ENCODE measurements around the gene SCD5.

Gene SCD5

DNA sequence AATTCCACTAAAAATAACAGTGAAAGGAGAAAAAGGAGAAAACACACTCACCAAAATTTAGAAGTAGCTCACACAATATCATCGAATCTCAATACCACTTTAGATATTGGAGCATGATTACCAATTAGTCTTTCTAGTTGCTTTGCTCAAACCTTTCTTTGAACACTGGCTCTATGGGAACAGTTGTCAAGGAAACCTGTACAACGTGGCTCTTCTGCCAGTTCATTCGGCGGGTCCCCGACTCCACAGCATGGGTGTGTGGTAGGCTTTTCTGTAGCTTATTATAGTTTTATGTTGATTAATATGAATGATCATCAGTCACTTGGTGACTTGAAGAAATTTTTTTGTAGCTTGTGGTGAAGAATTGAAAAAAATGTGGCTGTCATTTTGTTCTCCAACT lies 186.6 kb downstream of the SCD5 start:
- TF ChIP-seq, protein P1, sequence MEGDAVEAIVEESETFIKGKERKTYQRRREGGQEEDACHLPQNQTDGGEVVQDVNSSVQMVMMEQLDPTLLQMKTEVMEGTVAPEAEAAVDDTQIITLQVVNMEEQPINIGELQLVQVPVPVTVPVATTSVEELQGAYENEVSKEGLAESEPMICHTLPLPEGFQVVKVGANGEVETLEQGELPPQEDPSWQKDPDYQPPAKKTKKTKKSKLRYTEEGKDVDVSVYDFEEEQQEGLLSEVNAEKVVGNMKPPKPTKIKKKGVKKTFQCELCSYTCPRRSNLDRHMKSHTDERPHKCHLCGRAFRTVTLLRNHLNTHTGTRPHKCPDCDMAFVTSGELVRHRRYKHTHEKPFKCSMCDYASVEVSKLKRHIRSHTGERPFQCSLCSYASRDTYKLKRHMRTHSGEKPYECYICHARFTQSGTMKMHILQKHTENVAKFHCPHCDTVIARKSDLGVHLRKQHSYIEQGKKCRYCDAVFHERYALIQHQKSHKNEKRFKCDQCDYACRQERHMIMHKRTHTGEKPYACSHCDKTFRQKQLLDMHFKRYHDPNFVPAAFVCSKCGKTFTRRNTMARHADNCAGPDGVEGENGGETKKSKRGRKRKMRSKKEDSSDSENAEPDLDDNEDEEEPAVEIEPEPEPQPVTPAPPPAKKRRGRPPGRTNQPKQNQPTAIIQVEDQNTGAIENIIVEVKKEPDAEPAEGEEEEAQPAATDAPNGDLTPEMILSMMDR (IDR thresholded peaks at IDR 0.05; ENCODE audit: low read depth, low read length, missing control alignments): no peak
- DNase-seq (ENCODE audit: low read depth): no peak
- no peak overlapping the region for H3K4me3 ChIP-seq (ENCODE audit: low read depth, low read length)

DNA sequence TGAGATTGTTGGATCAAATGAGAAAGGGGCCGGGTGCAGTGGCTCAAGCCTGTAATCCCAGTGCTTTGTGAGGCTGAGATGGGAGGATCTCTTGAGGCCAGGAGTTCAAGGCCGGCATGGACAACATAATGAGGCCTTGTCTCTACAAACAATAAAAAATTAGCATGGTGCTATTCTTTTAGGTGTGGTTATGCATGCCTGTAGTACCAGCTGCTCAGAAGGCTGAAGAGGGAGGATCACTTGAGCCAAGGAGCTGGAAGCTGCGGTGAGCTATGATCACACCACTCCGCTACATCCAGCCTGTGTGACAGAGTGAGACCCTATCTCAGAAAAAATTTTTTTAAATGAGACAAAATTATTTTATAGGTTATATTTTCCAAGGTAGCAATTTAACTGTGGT lies 187.1 kb downstream of the SCD5 start:
- TF ChIP-seq, protein P1 (IDR thresholded peaks at IDR 0.05; ENCODE audit: low read depth, low read length, missing control alignments): no peak
- no peak overlapping the region for H3K4me3 ChIP-seq (ENCODE audit: low read depth, low read length)
- no peak for DNase-seq (ENCODE audit: low read depth)

GRCh38 chr4:82610041-82610440 lies 188.6 kb downstream of the SCD5 start:
- H3K4me3 ChIP-seq (ENCODE audit: low read depth, low read length): no peak overlapping the region
- TF ChIP-seq, protein P1 (IDR thresholded peaks at IDR 0.05; ENCODE audit: low read depth, low read length, missing control alignments): no peak
- no peak for DNase-seq (ENCODE audit: low read depth)

DNA sequence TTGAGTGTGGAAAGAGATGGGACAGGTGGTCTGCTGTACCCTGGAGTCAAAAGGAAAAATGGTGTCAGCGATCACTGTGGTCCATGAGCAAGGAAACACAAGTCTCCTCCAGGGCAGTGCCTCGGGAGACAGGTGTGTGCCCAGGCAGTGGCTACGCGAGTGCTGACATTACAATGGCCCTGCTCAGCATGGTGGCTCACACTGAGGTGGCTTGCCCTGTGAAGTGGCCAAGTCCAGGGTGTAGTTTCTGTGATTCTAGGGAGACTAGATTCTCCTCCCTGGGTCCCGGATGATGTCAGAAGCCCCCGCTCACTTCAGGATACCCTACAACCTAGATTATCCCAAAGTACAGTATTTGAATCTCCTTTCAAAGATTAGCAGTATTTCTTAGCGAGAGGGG lies 192.0 kb downstream of the SCD5 start:
- DNase-seq (ENCODE audit: low read depth): no peak
- H3K4me3 ChIP-seq (ENCODE audit: low read depth, low read length): no peak overlapping the region
- TF ChIP-seq, protein P1 (IDR thresholded peaks at IDR 0.05; ENCODE audit: low read depth, low read length, missing control alignments): no peak

DNA sequence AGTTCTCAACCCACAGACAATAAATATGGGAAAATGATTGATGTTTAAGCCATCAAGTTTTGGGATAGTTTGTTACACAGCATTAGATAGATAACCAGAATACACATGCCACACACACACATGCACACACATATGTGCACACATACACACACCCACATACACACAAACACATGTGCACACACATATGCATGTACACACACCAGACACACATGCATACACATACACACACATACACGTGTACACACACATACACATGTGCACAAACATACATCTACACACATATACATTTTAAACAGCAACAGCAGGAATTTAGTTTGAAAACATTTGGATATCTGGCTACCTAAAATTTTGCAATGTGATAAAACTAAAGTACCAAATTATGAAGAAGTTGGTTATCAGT lies 194.1 kb downstream of the SCD5 start:
- no peak for DNase-seq (ENCODE audit: low read depth)
- no peak overlapping the region for H3K4me3 ChIP-seq (ENCODE audit: low read depth, low read length)
- TF ChIP-seq, protein P1 (IDR thresholded peaks at IDR 0.05; ENCODE audit: low read depth, low read length, missing control alignments): no peak

DNA sequence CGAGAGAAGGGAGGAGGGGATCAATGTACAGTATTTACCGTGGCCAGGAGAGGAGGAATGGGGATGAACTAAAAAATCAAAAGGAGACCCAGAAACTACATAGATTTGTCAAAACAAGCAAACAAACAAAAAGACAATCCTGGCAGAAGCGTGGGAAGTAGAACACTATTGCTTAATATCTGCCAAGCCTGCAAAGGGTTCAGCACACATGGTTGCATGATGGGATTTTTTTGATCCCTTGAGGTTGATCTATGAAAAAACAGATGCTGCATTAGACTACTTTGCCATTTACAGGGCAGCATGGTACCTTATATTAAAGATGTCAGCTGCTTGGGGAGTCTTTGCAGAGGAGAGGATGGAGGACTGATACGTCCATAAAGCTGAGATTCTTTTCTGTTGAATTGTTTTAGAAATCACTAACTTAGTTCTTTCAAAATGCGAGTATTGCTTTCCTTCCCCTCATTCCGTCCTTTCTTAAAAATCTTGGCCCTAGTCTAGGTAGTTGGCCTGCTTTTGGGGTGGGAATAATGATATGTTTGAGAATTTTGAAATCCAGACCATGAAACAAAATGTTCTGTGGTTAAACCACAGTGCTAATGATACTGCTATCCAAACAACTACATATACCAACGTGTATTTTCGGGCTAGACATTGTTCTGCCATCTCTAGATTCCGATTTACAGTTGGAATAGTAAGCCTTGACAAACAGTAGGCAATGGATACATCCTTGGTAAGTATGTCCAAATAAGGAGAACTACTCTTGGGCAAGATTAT lies 197.2 kb downstream of the SCD5 start:
- no peak overlapping the region for H3K4me3 ChIP-seq (ENCODE audit: low read depth, low read length)
- DNase-seq (ENCODE audit: low read depth): no peak
- TF ChIP-seq, protein P1 (IDR thresholded peaks at IDR 0.05; ENCODE audit: low read depth, low read length, missing control alignments): no peak

- H3K4me3 ChIP-seq (ENCODE audit: low read depth, low read length): no peak overlapping the region
- DNase-seq (ENCODE audit: low read depth): no peak
- TF ChIP-seq, protein P1 (IDR thresholded peaks at IDR 0.05; ENCODE audit: low read depth, low read length, missing control alignments): peak; percentile 12
Measured at GRCh38 chr4:82599336-82599735, 199.3 kb downstream of the SCD5 start.
